H4 (cell line): Measurements from ENCODE around the gene VAT1. TPM values are rescaled to one million over a fixed set of nuclear protein-coding genes. Genes with fewer than 3 reads are reported as not detected.
A peak's percentile ranks its signal among the peaks of the same experiment; 100 is the strongest.
"Not testable (repeated sequence)": the region's sequence is repeated elsewhere in the genome, so short reads cannot be mapped to it uniquely, and the experiment has no call there.

ENCODE experiments used
- DNase-seq: peaks from one replicate; pipeline ENCODE4 v3.0.0-alpha.2; 2015; ENCODE audit warnings: low spot score
- total RNA-seq: library from RNA; depleted of rRNA; stranded (reverse); fragments of >200 nt; shearing (Covaris generic); gene quantifications from 2 replicates; pipeline ENCODE4 v1.2.3, GENCODE V29; 2014

Gene VAT1
- total RNA-seq, 1 experiment from 2014 or later: 104 TPM

DNA sequence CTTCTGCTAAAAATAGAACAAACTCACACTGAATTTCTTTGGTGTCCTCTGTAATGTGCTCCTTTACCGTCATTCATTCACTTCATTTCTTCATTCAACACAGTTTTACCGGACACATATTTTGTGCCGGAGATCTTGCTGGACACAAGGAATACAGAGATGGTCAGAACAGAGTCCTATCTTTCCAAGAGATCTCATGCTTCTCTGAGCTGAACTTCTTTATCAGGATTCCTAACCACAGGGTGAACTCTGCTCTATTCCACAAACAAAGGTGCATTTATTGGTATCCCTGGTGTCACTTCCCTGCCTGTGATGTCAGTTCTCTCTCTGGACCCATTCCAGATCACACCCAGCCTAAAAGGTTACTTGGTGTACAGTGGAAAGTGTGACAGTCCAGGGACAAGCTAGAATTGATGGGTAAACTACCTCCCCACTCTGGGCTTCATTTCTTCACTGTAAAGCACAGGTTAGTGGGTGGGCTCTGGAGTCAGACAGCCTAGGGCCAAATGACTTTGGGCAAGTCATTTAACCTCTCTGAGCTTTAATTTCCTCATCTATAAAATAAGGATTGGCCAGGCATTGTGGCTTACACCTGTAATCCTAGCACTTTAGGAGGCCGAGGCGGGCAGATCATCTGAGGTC is 11.4 kb downstream of the VAT1 start:
- DNase-seq: no peak

GRCh38 chr17:43006639-43007551 is 15.3 kb downstream of the VAT1 start, which contains the start of gene IFI35:
Gene IFI35 (plus strand): TSS chr17:43006784. CDS start chr17:43006948, 164 bp downstream.
- DNase-seq: peak; percentile 87

DNA sequence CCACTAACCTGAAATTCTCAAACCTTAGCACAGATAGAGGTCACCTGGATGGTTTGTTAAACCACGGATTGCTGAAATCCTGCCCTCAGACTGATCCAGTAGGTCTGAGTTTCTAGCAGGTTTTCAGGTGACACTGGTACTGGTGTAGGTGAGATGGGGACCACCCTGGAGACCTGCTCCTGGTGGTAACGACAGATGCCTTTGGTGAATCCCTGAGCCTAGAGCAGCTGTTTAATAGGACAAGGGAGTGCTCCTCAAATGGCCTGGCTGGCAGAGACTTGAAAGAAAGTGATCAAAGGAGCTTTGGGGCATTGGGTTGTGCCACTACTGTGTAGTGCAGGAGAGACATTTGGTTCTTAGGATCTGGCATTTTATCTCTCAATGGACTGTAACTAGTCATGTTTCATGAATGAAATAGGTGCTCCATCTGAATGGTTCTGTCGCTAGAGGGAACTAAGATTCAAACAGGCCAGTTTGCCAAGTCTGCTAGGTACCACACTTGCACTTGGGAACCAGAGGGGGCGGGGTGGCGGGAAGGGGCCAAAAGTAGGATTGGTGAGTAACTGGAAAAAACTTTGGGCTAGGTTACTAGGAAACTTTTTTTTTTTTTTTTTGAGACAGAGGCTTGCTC is 18.5 kb downstream of the VAT1 start:
- peak; percentile 73 for DNase-seq

GRCh38 chr17:43000894-43001293 is 21.3 kb downstream of the VAT1 start:
- not testable (repeated sequence) for DNase-seq

DNA sequence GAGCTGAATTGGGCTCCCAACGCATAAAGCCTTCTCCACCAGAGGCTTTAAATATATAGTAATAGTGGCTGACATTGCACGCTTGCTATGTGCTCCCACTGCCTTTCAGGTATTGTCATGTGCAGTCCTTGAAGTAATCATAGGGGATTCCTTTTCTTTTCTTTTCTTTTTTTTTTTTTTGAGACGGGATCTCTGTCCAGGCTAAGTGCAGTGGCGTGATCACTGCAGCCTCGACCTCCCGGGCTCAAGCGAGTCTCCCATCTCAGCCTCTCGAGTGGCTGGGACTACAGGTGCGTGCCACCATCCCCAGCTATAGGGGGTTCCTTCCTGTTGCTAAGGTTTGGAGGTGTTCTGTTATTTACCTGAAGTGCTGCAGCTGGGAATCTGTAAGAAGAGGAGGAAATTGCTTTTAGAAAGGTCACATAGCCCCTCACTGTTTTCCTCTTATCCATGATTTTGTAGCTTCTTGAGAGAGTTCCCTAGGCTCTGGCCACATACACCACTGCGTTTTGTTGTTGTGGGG is 23.1 kb downstream of the VAT1 start:
- no peak for DNase-seq

GRCh38 chr17:42997984-42998938 is 23.9 kb downstream of the VAT1 start, which contains the start of gene RPL27:
Gene RPL27 (plus strand): TSS chr17:42998419. CDS start chr17:42998751, 332 bp downstream.
- peak; percentile 100 for DNase-seq

GRCh38 chr17:42997390-42997983 is 24.7 kb downstream of the VAT1 start:
- DNase-seq: no peak

- not testable (repeated sequence) for DNase-seq
Measured at GRCh38 chr17:42993913-42994312, 28.3 kb downstream of the VAT1 start.

- DNase-seq: no peak
Measured at GRCh38 chr17:42992872-42993271, 29.3 kb downstream of the VAT1 start.

DNA sequence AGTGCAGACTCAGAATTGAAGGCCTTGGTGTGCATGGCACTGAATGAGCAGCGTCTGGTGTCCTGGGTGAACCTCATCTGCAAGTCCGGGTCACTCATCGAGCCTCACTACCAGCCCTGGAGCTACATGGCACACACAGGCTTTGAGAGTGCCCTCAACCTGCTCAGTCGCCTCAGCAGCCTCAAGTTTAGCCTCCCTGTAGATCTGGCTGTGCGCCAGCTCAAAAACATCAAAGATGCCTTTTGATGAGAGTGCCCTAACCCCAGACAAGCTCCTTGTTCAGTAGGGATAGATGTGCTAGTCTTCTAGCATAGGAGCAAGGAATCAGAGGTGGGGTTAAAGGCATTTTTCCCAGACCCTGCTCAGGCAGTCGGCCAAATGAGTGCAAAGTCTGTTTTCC is 30.7 kb downstream of the VAT1 start:
- no peak for DNase-seq

DNA sequence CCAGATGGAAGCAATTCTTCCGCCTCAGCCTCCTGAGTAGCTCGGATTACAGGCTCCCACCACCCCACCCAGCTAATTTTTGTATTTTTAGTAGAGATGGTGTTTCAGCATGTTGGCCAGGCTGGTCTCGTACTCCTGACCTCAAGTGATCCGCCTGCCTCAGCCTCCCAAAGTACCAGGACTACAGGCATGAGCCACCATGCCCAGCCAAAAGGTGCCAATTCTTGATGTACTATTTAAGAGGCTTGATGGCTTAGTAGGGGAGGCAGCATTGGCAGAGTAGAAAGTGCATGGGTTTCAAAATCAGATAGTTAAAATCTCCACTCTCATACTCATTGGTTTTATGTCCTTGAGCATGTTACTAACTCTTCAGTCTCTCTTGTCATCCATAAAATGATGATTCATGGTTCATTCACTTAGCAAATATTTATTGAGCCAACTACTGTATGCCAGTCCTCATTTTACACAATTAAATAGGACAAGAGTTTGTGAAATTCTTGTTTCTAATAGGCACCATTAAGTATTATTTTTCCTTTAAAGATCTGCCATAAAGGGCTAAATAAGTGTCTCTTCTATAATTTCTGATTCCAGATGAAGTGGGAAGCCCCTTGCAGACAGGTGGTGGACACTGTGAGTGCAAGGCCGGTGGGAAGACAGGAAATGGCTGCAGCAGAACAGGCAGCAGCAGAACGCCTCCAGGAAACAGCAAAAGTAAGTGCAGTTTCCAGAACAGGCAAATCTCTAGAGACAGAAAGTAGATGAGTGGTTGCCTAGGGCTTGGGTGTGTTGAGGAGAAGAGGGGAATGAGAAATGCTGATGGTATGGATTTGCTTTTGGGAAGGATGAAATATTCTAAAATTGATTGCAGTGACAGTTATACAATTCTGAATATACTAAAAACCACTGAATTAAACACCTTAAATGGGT is 32.2 kb downstream of the VAT1 start:
- no peak for DNase-seq

DNA sequence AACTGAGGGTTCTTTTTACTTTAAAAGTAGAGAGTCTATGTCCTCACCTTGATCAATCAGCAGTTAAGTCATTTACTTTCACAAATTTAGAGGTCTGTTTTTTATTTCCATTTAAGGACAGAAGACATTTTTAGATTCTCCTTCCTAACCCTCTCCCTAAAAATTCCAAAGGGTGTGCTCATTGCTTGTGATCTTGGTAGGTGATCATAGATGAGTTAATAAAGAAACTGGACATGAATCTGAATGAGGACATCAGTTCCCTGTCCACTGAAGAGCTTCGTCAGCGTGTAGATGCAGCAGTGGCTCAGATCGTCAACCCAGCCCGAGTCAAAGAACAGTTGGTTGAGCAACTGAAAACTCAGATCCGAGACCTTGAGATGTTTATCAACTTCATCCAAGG is 33.0 kb downstream of the VAT1 start:
- DNase-seq: no peak

- DNase-seq: no peak
Measured at GRCh38 chr17:42985225-42985624, 37.0 kb downstream of the VAT1 start.

DNA sequence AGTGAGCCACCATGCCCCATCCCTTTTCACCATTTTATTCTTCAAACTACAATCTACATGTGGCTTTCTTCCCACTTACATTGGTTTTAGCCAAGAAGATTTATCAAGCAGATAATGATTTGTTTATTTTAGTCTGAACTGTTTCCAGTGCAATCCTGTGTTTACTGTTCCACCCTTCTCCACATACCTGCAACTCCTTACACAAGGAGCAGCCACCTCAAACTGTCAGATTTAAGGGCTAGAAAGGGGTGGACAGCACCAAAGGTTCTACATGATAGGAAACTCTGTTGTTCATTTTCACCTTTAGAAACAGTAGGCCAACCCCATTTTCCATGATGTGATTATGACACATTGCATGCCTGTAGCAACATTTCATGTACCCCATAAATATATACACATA is 39.9 kb downstream of the VAT1 start:
- no peak for DNase-seq

GRCh38 chr17:42980766-42981397 is 41.3 kb downstream of the VAT1 start:
- peak; percentile 54 for DNase-seq

DNA sequence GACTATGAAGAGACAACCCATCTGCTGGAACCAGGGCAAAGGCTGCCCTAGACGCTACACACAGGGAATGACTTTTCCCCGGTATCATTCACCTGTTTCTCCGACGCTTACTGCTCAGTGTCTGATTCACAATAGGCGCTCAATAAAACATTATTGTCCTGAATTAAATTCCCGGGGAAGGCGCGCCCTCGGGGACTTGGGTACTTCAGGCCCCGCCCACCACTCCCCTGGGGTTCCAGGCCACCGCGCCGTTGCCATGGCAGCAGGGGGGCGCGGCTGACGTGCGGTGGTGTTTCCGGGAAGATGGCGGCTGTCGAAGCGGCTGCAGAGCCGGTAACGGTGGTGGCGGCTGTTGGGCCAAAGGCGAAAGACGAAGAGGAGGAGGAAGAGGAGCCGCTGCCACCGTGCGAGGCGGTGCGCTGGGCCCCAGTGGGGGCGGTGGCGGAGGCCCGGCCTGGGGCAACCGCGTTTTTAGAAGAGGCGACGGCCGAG is 41.9 kb downstream of the VAT1 start, which contains the start of gene RUNDC1:
RUNDC1 (plus strand) TSS at position 292 of the 492 bp plus-strand sequence; CDS start at position 304, 12 bp downstream.
- peak; percentile 82 for DNase-seq

- peak; percentile 57 for DNase-seq
Measured at GRCh38 chr17:42979511-42980273, 42.5 kb downstream of the VAT1 start, which contains the start of gene PTGES3L. Gene PTGES3L (minus strand): TSS chr17:42980080. CDS start chr17:42980053, 27 bp downstream.

GRCh38 chr17:42975701-42976100 is 46.5 kb downstream of the VAT1 start:
- not testable (repeated sequence) for DNase-seq
